ENCODE data around the gene MUC5B. TPM values are rescaled to one million over a fixed set of nuclear protein-coding genes. Genes with fewer than 3 reads are reported as not detected.

The MUC5B gene, protein sequence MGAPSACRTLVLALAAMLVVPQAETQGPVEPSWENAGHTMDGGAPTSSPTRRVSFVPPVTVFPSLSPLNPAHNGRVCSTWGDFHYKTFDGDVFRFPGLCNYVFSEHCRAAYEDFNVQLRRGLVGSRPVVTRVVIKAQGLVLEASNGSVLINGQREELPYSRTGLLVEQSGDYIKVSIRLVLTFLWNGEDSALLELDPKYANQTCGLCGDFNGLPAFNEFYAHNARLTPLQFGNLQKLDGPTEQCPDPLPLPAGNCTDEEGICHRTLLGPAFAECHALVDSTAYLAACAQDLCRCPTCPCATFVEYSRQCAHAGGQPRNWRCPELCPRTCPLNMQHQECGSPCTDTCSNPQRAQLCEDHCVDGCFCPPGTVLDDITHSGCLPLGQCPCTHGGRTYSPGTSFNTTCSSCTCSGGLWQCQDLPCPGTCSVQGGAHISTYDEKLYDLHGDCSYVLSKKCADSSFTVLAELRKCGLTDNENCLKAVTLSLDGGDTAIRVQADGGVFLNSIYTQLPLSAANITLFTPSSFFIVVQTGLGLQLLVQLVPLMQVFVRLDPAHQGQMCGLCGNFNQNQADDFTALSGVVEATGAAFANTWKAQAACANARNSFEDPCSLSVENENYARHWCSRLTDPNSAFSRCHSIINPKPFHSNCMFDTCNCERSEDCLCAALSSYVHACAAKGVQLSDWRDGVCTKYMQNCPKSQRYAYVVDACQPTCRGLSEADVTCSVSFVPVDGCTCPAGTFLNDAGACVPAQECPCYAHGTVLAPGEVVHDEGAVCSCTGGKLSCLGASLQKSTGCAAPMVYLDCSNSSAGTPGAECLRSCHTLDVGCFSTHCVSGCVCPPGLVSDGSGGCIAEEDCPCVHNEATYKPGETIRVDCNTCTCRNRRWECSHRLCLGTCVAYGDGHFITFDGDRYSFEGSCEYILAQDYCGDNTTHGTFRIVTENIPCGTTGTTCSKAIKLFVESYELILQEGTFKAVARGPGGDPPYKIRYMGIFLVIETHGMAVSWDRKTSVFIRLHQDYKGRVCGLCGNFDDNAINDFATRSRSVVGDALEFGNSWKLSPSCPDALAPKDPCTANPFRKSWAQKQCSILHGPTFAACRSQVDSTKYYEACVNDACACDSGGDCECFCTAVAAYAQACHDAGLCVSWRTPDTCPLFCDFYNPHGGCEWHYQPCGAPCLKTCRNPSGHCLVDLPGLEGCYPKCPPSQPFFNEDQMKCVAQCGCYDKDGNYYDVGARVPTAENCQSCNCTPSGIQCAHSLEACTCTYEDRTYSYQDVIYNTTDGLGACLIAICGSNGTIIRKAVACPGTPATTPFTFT (N-terminal part only)
- not detected in 2 replicates for total RNA-seq

DNA sequence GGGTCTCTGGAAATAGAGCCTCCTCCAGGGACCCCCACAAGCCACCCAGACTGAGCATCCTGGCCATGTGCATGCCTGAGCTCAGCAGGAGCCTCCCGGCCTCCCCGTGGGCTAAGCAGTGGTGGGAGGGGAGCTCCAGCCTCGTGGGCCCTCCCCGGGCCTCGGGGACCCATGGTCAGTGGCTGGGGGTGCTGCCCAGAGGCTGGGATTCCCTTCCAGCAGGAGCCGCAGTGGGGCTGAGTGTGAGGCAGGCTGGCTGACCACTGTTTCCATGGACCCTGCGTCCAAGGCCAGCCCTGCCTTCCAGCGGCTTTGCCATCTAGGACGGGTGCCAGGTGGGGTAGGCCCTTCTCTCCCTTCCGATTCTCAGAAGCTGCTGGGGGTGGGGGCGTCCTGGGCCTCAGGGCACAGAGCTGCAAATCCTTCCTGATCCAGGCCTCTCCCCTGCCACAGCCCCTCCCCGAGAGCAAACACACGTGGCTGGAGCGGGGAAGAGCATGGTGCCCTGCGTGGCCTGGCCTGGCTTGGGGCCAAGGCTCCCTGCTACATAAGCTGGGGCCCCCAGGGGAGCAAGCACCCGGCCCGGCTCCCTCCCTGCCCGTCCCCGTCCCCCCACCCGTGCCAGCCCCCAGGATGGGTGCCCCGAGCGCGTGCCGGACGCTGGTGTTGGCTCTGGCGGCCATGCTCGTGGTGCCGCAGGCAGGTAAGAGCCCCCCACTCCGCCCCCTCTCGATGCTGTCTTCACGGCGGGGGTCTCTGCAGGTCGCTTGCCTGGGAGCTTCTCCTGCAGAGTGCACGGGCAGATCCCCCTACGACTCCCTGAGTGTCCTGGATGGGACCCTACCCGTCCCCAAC is at the start of gene MUC5B:
TSS of gene MUC5B (plus strand) at position 576 of the 855 bp plus-strand sequence. CDS start at position 634, 58 bp downstream.

DNA sequence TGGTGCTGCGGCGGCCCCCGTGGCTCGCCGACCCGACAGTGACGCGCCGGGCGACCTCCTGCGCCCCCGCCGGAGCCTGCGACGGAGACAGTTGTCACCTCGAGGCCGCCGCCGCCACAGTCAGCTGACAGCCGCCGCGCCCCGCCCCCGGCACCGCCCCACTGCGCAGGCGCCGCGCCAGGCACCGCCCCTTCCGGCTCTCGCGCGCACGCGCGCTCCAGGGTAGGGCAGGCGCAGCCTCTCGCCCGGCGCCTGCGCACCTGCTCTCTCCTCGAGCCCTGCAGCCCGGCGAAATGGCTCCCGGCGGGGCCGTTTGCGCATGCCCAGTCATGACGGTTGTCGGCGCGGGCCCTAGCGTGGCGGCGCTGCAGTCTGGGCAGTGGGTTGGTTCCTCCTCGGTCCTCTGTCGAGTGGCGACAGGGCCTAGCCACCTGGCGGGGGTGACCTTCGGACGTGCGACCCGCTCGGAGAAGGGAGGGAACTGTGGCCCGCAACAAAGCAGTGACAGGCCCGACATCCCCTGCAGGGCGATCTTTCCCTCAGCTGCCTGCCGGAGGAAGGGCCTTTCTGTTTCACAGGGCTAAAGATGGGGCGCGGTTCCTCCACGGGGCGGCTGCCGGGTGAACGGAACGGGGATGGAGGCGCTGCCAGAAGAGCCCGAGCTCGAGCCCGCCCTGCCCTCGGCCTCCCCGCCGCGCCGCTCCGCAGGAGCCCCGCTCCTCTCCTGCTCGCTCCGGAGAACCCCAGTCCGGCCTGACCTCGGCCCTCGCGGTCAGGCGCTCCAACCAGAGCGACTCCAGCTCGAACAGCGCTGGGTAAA is 86.8 kb downstream of the MUC5B start, which contains the start of gene TOLLIP:
TSS of gene TOLLIP (minus strand) at position 135 of the 820 bp plus-strand sequence. CDS start at position 1, 134 bp downstream.

Small RNA genes lying within 50 kb of the gene (small RNA-seq; reads per million reads assigned to genes)
- gene MIR6744 (ENCODE audit: low replicate concordance), result not detected

Other genes with a start within 250 kb of the MUC5B start
- not detected in 2 replicates for gene MUC6, start 186.3 kb upstream of the MUC5B start, total RNA-seq
- not detected in 2 replicates for gene MUC2, start 148.2 kb upstream of the MUC5B start, total RNA-seq
- gene MUC5AC, start 65.1 kb upstream of the MUC5B start, total RNA-seq, result not detected in 2 replicates
- gene TOLLIP, start 86.6 kb downstream of the MUC5B start, total RNA-seq, result 31.4 and 41.1 TPM in 2 replicates
- 0.22 TPM in 1 of 2 replicates, not detected in the other for gene BRSK2, start 166.9 kb downstream of the MUC5B start, total RNA-seq